Body of pancreas (tissue), 4 donors: ENCODE results near the gene RNF31.

Experiments
- CTCF ChIP-seq, 7 experiments: fragments of 450-650 bp in 4 of 7; fragments of 200-600 bp in 3 of 7; sonication (generic) in 3 of 7; IDR thresholded peaks; one replicate each; pipeline ENCODE4 v1.5.1; 2016 to 2019; ENCODE audit warnings: antibody characterized with exemption in 7 of 7
- POLR2A ChIP-seq, 3 donors: fragments of 450-650 bp; IDR thresholded peaks; one replicate each; pipeline ENCODE4 v1.6.1; 2016; ENCODE audit warnings: antibody characterized with exemption in 3 of 3, mild to moderate bottlenecking in 2 of 3

DNA sequence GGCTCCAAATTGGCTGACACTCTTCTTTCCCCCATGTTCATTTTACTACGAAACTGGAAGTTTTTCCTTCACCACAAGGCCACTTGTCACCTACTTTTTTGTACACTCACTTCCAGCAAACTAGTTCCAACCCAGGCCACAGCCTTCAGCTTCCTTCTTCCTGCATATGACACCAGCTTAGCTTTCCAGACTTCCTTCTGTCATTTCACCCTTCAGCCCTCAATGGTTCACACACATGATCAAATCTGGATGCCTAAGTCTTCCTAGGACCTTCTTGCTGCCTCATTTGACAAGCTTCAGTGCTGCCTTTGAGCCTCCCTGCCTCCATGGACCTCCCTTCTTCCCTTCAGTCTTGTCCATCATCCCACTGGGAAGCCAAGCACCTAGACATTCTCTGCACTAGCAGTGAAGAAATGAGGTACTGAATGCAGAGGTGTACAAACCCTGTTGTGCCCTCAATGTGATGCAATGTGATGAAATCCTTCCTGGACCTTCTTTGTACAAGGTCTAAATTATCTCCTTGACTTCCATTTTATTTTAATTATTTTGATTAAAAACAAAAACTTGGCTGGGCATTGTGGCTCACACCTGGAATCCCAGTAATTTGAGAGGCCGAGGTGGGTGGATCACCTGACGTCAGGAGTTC is 20.3 kb downstream of the RNF31 start:
- TF ChIP-seq POLR2A (IDR thresholded peaks at IDR 0.05) = no peak
- TF ChIP-seq CTCF (IDR thresholded peaks at IDR 0.05) = no peak
